Measurements from ENCODE around the gene AVPR2.

The AVPR2 gene

GRCh38 chrX:153903991-153904957, at the start of gene AVPR2:
TSS of gene AVPR2 (plus strand) at chrX:153904673. CDS start at chrX:153905146, 473 bp downstream.
- no peak for DNase-seq

- no peak for DNase-seq
Observed at GRCh38 chrX:153854702-153855101, 49.8 kb upstream of the AVPR2 start.

- no peak for DNase-seq
Observed at GRCh38 chrX:153857348-153857903, 47.0 kb upstream of the AVPR2 start.

GRCh38 chrX:153861151-153861550, 43.3 kb upstream of the AVPR2 start:
- no peak for DNase-seq

GRCh38 chrX:153861733-153862310, 42.7 kb upstream of the AVPR2 start:
- DNase-seq, result no peak

GRCh38 chrX:153862369-153863250, 41.9 kb upstream of the AVPR2 start:
- no peak for DNase-seq

- no peak for DNase-seq
Observed at GRCh38 chrX:153863251-153863991, 41.1 kb upstream of the AVPR2 start.

- DNase-seq, result no peak
Observed at GRCh38 chrX:153864101-153864500, 40.4 kb upstream of the AVPR2 start.

GRCh38 chrX:153864561-153865320, 39.7 kb upstream of the AVPR2 start:
- DNase-seq, result no peak

GRCh38 chrX:153865321-153865580, 39.2 kb upstream of the AVPR2 start:
- no peak for DNase-seq

GRCh38 chrX:153865685-153866084, 38.8 kb upstream of the AVPR2 start:
- DNase-seq, result no peak

- DNase-seq, result no peak
Observed at GRCh38 chrX:153866302-153867019, 38.0 kb upstream of the AVPR2 start.

- DNase-seq, result no peak
Observed at GRCh38 chrX:153867139-153867538, 37.3 kb upstream of the AVPR2 start.

GRCh38 chrX:153867671-153868070, 36.8 kb upstream of the AVPR2 start:
- DNase-seq, result no peak

GRCh38 chrX:153868576-153869472, 35.6 kb upstream of the AVPR2 start:
- DNase-seq, result no peak

- no peak for DNase-seq
Observed at GRCh38 chrX:153869473-153870287, 34.8 kb upstream of the AVPR2 start.

- no peak for DNase-seq
Observed at GRCh38 chrX:153870288-153870690, 34.2 kb upstream of the AVPR2 start.

GRCh38 chrX:153870791-153871360, 33.6 kb upstream of the AVPR2 start:
- no peak for DNase-seq

- DNase-seq, result no peak
Observed at GRCh38 chrX:153871451-153871850, 33.0 kb upstream of the AVPR2 start.

All from fibroblast of skin of right quadriceps (primary cell).